SK-N-MC (cell line): ENCODE results near the gene ACTN1.

Source experiments
- FOXP2 ChIP-seq: optimal IDR thresholded peaks from 2 replicates; pipeline ENCODE3; 2011; ENCODE audit warnings: mild to moderate bottlenecking, moderate library complexity; ENCODE audit not compliant: insufficient read depth; ENCODE audit errors: extremely low read length, control extremely low read depth
- POLR2AphosphoS5 ChIP-seq: IDR thresholded peaks from 2 replicates; pipeline ENCODE4 v1.6.1; 2012; ENCODE audit warnings: mild to moderate bottlenecking, low read depth, low read length, borderline replicate concordance

DNA sequence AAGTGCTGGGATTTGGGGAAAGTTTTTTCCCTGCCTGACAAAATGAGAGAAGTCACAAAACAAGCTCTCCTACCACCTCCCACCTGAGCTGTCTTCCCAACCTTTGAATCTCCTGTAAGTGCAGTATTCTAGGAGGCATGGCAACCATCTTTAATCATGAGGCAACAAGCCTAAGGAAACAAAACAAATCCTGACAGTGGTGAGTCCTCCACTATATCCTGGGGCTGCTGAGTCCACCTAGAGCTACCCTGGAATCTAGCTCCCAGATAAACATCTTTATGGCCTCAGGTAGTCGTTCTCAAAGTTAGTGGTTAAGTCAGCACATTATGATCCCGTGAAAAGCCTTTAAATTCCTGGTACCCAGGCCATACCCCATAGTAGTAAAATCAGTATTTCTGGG, 22.3 kb upstream of the ACTN1 start:
- TF ChIP-seq POLR2AphosphoS5 = no peak
- no peak for TF ChIP-seq FOXP2
